ENCODE measurements around the gene TBC1D17. TPM values are rescaled to one million over a fixed set of nuclear protein-coding genes. Genes with fewer than 3 reads are reported as not detected.

Gene TBC1D17
- total RNA-seq, 6 experiments from 2014 or later = 42.8 to 53.3 (median 46.8) TPM

DNA sequence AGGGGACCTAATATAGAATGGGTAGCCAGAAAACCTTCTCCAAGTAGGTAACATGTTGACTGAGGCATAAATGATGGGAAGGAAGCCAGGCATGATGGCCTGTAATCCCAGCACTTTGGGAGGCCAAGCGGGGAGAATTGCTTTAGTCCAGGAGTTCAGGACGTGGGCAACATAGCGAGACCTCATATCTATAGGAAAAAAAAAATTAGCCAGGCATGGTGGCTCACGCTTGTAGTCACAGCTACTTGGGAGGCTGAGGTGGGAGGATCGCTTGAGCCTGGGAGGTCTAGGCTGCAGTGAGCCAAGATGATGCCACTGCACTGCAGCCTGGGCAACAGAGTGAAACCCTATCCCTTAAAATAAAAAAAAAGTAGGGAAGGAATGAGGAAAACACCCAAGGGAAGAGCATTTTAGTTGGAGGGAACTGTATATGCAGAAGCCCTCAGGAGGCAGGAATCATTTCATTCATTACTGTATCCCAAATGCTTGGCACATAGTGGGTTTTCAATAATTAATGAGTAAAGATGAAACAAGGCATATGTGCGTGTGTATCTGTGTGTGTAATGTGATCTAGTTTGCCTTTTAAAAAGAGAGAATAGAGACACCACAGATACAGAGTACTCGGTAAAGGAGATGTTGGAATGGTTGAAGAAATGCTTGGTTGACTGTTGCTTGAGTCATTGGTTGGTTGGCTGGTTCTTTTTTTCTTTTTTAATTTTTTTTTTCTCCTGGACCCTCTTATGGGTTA is 54.0 kb downstream of the TBC1D17 start:
- peaks cover 18% of the 10 kb centered on the region for H3K4me1 Mint-ChIP-seq (ENCODE audit: low read depth)
- H3K9me3 Mint-ChIP-seq = peaks cover 8% of the 10 kb centered on the region; the same call in 1 of the 2 replicates
- H3K27ac Mint-ChIP-seq = no peak overlapping the region
- peaks cover 52% of the 10 kb centered on the region for H3K36me3 Mint-ChIP-seq (ENCODE audit: low read depth)
- H3K4me3 Mint-ChIP-seq = no peak overlapping the region
- TF ChIP-seq, protein P1, sequence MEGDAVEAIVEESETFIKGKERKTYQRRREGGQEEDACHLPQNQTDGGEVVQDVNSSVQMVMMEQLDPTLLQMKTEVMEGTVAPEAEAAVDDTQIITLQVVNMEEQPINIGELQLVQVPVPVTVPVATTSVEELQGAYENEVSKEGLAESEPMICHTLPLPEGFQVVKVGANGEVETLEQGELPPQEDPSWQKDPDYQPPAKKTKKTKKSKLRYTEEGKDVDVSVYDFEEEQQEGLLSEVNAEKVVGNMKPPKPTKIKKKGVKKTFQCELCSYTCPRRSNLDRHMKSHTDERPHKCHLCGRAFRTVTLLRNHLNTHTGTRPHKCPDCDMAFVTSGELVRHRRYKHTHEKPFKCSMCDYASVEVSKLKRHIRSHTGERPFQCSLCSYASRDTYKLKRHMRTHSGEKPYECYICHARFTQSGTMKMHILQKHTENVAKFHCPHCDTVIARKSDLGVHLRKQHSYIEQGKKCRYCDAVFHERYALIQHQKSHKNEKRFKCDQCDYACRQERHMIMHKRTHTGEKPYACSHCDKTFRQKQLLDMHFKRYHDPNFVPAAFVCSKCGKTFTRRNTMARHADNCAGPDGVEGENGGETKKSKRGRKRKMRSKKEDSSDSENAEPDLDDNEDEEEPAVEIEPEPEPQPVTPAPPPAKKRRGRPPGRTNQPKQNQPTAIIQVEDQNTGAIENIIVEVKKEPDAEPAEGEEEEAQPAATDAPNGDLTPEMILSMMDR (IDR thresholded peaks at IDR 0.05) = no peak
- peaks cover 13% of the 10 kb centered on the region for H3K27me3 Mint-ChIP-seq (ENCODE audit: insufficient read depth)
- DNase-seq = no peak

DNA sequence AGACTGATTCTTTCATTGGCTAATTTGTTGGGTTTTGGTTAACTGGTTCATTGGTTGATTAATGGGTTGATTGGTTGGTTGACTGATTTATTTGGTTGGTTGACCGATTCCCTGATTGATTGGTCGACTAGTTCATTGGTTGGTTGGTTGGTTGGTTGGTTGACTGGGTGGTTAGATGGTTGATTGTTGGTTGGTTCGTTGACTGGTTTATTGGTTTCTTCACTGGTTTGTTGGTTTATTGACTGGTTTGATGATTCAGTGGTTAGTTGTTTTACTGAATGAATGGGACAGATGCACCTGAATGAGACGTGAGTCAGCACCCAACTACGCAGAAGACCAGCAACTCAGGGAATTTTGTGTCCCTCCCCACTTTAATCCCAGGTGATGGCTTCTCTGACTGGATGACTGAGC is 54.5 kb downstream of the TBC1D17 start:
- Mint-ChIP-seq H3K9me3 (peaks cover 8% of the 10 kb centered on the region; the same call in 1 of the 2 replicates), H3K36me3 (ENCODE audit: low read depth) (peaks cover 48% of the 10 kb centered on the region), H3K4me3 (no peak overlapping the region), H3K27ac (no peak overlapping the region), H3K27me3 (ENCODE audit: insufficient read depth) (peaks cover 13% of the 10 kb centered on the region), H3K4me1 (ENCODE audit: low read depth) (peaks cover 18% of the 10 kb centered on the region)
- TF ChIP-seq, protein P1 (IDR thresholded peaks at IDR 0.05) = no peak
- DNase-seq = no peak

DNA sequence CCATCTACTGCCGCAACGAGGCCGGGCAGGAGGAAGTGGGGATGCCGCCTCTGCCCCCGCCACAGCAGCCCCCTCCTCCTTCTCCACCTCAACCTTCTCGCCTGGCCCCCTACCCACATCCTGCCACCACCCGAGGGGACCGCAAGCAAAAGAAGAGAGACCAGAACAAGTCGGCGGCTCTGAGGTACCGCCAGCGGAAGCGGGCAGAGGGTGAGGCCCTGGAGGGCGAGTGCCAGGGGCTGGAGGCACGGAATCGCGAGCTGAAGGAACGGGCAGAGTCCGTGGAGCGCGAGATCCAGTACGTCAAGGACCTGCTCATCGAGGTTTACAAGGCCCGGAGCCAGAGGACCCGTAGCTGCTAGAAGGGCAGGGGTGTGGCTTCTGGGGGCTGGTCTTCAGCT is 55.2 kb downstream of the TBC1D17 start:
- Mint-ChIP-seq H3K9me3 (peaks cover 6% of the 10 kb centered on the region; the same call in 1 of the 2 replicates), H3K36me3 (ENCODE audit: low read depth) (peaks cover 41% of the 10 kb centered on the region), H3K4me3 (no peak overlapping the region), H3K27ac (no peak overlapping the region), H3K27me3 (ENCODE audit: insufficient read depth) (peaks cover 11% of the 10 kb centered on the region), H3K4me1 (ENCODE audit: low read depth) (peaks cover 12% of the 10 kb centered on the region)
- TF ChIP-seq, protein P1 (IDR thresholded peaks at IDR 0.05) = no peak
- no peak for DNase-seq

DNA sequence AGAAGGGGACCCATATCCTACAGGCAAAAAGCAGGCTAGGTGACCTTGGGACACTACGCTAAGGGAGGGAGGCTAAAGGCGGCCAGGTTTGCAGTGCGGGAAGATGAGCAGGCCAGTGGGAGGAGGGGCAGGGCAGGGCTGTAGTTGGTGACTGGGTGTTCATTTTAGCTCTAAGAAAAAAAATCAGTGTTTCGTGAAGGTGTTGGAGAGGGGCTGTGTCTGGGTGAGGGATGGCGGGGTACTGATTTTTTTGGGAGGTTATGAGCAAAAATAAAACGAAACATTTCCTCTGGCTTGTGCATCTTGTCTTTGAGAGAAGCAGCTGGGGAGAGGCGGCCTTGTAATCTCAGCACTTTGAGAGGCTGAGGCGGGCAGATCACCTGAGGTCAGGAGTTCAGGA is 56.1 kb downstream of the TBC1D17 start:
- TF ChIP-seq, protein P1 (IDR thresholded peaks at IDR 0.05) = no peak
- DNase-seq = no peak
- Mint-ChIP-seq H3K4me1 (ENCODE audit: low read depth) (peaks cover 8% of the 10 kb centered on the region), H3K9me3 (peaks cover 4% of the 10 kb centered on the region; the same call in 1 of the 2 replicates), H3K36me3 (ENCODE audit: low read depth) (peaks cover 35% of the 10 kb centered on the region), H3K4me3 (no peak overlapping the region), H3K27ac (no peak overlapping the region), H3K27me3 (ENCODE audit: insufficient read depth) (peaks cover 9% of the 10 kb centered on the region)

DNA sequence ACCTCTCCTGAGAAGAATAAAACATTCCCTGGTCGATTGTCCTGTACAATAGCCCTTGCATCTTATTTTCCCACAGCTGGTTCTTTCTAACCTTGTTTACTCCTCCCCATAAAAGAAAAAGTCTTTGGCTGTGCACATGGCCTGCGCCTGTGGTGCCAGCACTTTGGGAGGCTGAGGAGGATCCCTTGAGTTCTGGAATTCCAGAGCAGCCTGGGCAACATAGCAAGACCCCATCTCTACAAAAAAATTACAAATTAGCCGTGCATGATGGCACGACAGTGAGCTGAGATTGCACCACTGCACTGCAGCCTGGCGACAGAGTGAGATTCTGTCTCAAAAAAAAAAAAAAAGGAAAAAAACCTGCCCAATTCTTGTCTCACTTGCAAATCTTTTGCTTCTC is 59.0 kb downstream of the TBC1D17 start:
- DNase-seq = no peak
- H3K27ac Mint-ChIP-seq = no peak overlapping the region
- no peaks in the 10 kb centered on the region for H3K9me3 Mint-ChIP-seq
- peaks cover 2% of the 10 kb centered on the region for H3K27me3 Mint-ChIP-seq (ENCODE audit: insufficient read depth)
- no peaks in the 10 kb centered on the region for H3K4me1 Mint-ChIP-seq (ENCODE audit: low read depth)
- H3K4me3 Mint-ChIP-seq = no peak overlapping the region
- TF ChIP-seq, protein P1 (IDR thresholded peaks at IDR 0.05) = no peak
- peaks cover 15% of the 10 kb centered on the region for H3K36me3 Mint-ChIP-seq (ENCODE audit: low read depth)

All from HFFc6 (cell line).